ENCODE results near the gene STX3. TPM values are rescaled to one million over a fixed set of nuclear protein-coding genes. Genes with fewer than 3 reads are reported as not detected.

The STX3 gene
- total and polyA plus RNA-seq, 2 of the 13 experiments (the other 11 are each of a cell fraction or from before 2014, with no cell fraction given), result 16.5 to 24.0 TPM

DNA sequence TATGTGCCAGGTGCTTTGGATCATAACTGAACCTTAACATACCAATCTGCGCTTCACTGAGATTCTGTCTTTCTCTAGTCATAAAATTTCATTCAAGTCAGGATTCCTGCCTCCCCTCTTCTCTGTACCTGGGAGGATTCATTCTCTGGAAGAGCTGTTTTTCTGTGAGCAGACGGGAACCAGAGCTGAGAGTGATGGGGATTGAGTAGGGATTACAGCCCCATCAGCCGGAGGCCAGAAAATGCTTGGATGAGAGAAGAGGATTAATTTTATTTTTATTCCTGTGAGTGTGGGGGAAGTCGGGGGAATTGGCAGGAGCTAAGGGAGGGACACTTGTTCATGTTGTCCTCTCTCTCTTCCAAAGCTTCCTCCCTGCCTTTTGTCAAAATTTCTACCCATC is 4.7 kb downstream of the STX3 start:
- in situ Hi-C loops (cut with HindIII; ENCODE audit: extremely low pct_ligation_motif_present, low pct_unique_long_range_greater_than_20kb), result loop anchor here (5.0 kb wide), 1 partner anchor 42 kb away; no protein-coding TSS in a partner anchor

DNA sequence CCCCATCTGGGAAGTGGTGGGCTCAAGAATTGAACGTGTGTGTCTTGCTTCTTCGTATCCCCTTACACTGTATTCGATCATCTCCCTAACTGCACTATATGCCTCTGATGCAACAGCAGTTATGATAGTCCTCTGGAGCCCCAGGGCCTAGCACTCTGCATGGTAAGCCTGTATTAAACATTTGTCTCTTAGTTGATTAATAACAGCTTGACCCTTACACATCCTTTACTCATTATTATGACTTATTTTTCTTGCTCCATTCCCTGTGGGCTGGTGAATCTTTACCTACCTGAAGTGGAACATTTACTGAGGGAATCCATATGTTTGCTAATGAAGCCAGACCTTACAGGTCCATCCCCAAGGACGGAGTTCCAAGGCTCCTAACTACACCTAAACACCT is 5.6 kb downstream of the STX3 start:
- intact Hi-C loops (cut with micrococcal nuclease; ENCODE audit: unreplicated experiment), result no loop called here
- in situ Hi-C loops (cut with HindIII; ENCODE audit: extremely low pct_ligation_motif_present, low pct_unique_long_range_greater_than_20kb), result no loop called here
- no peak for FAIRE-seq
- Histone ChIP-seq H3K9ac (ENCODE audit: insufficient read depth, low read depth, low read length) (no peak overlapping the region), H3K4me1 (ENCODE audit: insufficient read depth, low read length) (peaks cover 30% of the 10 kb centered on the region), H3K4me3 (replicated peaks in 1 of 3; ENCODE audit: insufficient read depth in 1 of 3, low read depth in 2 of 3, low read length in 3 of 3) (no peak overlapping the region), H4K20me1 (ENCODE audit: insufficient read depth, low read length) (no peaks in the 10 kb centered on the region), H3K4me2 (ENCODE audit: low read depth, low read length) (no peak overlapping the region), H3K36me3 (replicated peaks in 1 of 2; ENCODE audit: control insufficient read depth in 1 of 2, insufficient read depth in 2 of 2, low read length in 2 of 2) (peaks cover 0 to 4% of the 10 kb centered on the region in 2 experiments; a peak in 2 of 5 replicates), H3K9me3 (ENCODE audit: low read length) (no peaks in the 10 kb centered on the region), H3K79me2 (ENCODE audit: insufficient read depth, low read length) (peaks cover 9% of the 10 kb centered on the region), H2AFZ (ENCODE audit: low read length) (no peak overlapping the region), H3K27me3 (ENCODE audit: control insufficient read depth in 1 of 2, insufficient read depth in 2 of 2, low read length in 2 of 2) (no peaks in the 10 kb centered on the region), H3K27ac (ENCODE audit: extremely low read length, insufficient read depth, low read length) (no peak overlapping the region)
- POLR2A ChIA-PET, result no interaction called here
- BruUV-seq (replicated peaks), result no TSS peak
- CTCF ChIA-PET (ENCODE audit: low intra/inter-chr PET ratio, low total read pairs), result no interaction called here
- no peak for DNase-seq (ENCODE audit: low spot score)
- 100% methylated on average over 4 of the region's 4 CpGs for WGBS (ENCODE audit: low lambda C conversion rate)
- no peak for TF ChIP-seq NR2F1 (CRISPR knock-in tag; IDR thresholded peaks at IDR 0.05)
- no peak for ATAC-seq

More for the DNA sequence above, 4.7 kb downstream of the STX3 start:
- Histone ChIP-seq H3K79me2 (ENCODE audit: insufficient read depth, low read length) (peaks cover 9% of the 10 kb centered on the region), H3K4me2 (ENCODE audit: low read depth, low read length) (no peak overlapping the region), H3K27me3 (ENCODE audit: control insufficient read depth in 1 of 2, insufficient read depth in 2 of 2, low read length in 2 of 2) (no peaks in the 10 kb centered on the region; a peak in 1 of 5 replicates), H3K4me3 (replicated peaks in 1 of 3; ENCODE audit: insufficient read depth in 1 of 3, low read depth in 2 of 3, low read length in 3 of 3) (no peak overlapping the region), H3K27ac (ENCODE audit: extremely low read length, insufficient read depth, low read length) (no peak overlapping the region), H3K36me3 (replicated peaks in 1 of 2; ENCODE audit: control insufficient read depth in 1 of 2, insufficient read depth in 2 of 2, low read length in 2 of 2) (peaks cover 0 to 4% of the 10 kb centered on the region in 2 experiments; a peak in 2 of 5 replicates), H4K20me1 (ENCODE audit: insufficient read depth, low read length) (no peaks in the 10 kb centered on the region), H2AFZ (ENCODE audit: low read length) (no peak overlapping the region), H3K9ac (ENCODE audit: insufficient read depth, low read depth, low read length) (no peak overlapping the region), H3K4me1 (ENCODE audit: insufficient read depth, low read length) (peaks cover 30% of the 10 kb centered on the region), H3K9me3 (ENCODE audit: low read length) (no peaks in the 10 kb centered on the region)
- intact Hi-C loops (cut with micrococcal nuclease; ENCODE audit: unreplicated experiment), result no loop called here
- ChIA-PET POLR2A (no interaction called here), CTCF (ENCODE audit: low intra/inter-chr PET ratio, low total read pairs) (no interaction called here)
- DNase-seq (ENCODE audit: low spot score), result no peak
- no peak for TF ChIP-seq ZNF75D (CRISPR knock-in tag; IDR thresholded peaks at IDR 0.05; ENCODE audit: borderline replicate concordance)
- no peak for TF ChIP-seq MTA1 (CRISPR knock-in tag; IDR thresholded peaks at IDR 0.05; ENCODE audit: borderline replicate concordance)
- no peak for TF ChIP-seq ZNF205 (CRISPR knock-in tag; IDR thresholded peaks at IDR 0.05)
- no peak for TF ChIP-seq SIX1 (CRISPR knock-in tag; IDR thresholded peaks at IDR 0.05; ENCODE audit: borderline replicate concordance)
- no peak for TF ChIP-seq CEBPB (IDR thresholded peaks at IDR 0.05; ENCODE audit: borderline replicate concordance, low read depth, low read length)
- no peak for TF ChIP-seq ZNF879 (CRISPR knock-in tag; IDR thresholded peaks at IDR 0.05)
- no peak for TF ChIP-seq DR1 (CRISPR knock-in tag; IDR thresholded peaks at IDR 0.05)
- no peak for TF ChIP-seq NFYC (CRISPR knock-in tag; IDR thresholded peaks at IDR 0.05)
- FAIRE-seq, result no peak
- no peak for ATAC-seq
- 91% methylated on average over 4 of the region's 4 CpGs for WGBS (ENCODE audit: low lambda C conversion rate)
- no TSS peak for BruUV-seq (replicated peaks)
